Neural progenitor cell (in vitro differentiated cells): ENCODE data around the gene PRPH2.
"Not testable (repeated sequence)": the region's sequence is repeated elsewhere in the genome, so short reads cannot be mapped to it uniquely, and the experiment has no call there.

Experiments used
- EZH2 ChIP-seq: fragments of 200-600 bp; sonication (generic); IDR thresholded peaks from 2 replicates; pipeline ENCODE4 v1.6.1; 2017; ENCODE audit warnings: antibody characterized with exemption, mild to moderate bottlenecking, moderate library complexity
- TF ChIP-seq, protein P1 (sequence below): fragments of 200-600 bp; sonication (generic); IDR thresholded peaks from 2 replicates; pipeline ENCODE4 v1.5.1; 2017; ENCODE audit warnings: antibody characterized with exemption, mild to moderate bottlenecking

DNA sequence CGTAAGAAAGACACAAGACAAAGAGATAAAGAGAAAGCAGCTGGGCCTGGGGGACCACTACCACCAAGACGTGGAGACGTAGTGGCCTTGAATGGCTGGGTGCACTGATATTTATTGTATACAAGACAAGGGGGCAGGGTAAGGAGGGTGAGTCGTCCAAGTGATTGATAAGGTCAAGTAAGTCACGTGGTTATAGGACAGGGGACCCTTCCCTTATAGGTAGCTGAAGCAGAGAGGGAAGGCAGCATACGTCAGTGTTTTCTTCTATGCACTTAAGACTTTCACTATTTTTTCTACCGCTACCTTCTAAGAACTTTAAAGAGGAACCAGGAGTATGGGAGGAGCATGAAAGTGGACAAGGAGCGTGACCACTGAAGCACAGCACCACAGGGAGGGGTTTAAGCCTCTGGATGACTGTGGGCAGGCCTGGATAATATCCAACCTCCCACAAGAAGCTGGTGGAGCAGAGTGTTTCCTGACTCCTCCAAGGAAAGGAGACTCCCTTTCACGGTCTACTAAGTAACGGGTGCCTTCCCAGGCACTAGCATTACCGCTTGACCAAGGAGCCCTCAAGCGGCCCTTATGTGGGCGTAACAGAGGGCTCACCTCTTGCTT lies 11.6 kb upstream of the PRPH2 start:
- TF ChIP-seq, protein P1, sequence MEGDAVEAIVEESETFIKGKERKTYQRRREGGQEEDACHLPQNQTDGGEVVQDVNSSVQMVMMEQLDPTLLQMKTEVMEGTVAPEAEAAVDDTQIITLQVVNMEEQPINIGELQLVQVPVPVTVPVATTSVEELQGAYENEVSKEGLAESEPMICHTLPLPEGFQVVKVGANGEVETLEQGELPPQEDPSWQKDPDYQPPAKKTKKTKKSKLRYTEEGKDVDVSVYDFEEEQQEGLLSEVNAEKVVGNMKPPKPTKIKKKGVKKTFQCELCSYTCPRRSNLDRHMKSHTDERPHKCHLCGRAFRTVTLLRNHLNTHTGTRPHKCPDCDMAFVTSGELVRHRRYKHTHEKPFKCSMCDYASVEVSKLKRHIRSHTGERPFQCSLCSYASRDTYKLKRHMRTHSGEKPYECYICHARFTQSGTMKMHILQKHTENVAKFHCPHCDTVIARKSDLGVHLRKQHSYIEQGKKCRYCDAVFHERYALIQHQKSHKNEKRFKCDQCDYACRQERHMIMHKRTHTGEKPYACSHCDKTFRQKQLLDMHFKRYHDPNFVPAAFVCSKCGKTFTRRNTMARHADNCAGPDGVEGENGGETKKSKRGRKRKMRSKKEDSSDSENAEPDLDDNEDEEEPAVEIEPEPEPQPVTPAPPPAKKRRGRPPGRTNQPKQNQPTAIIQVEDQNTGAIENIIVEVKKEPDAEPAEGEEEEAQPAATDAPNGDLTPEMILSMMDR = not testable (repeated sequence)
- not testable (repeated sequence) for TF ChIP-seq EZH2
